GM12801 (cell line): ENCODE data around the gene SLC9A8.

ENCODE experiments used
- TF ChIP-seq, protein P1 (sequence below): IDR thresholded peaks from one replicate; pipeline ENCODE4 v1.5.1; 2011; ENCODE audit warnings: control low read depth; ENCODE audit not compliant: insufficient read length; ENCODE audit errors: extremely low read depth

Gene SLC9A8

DNA sequence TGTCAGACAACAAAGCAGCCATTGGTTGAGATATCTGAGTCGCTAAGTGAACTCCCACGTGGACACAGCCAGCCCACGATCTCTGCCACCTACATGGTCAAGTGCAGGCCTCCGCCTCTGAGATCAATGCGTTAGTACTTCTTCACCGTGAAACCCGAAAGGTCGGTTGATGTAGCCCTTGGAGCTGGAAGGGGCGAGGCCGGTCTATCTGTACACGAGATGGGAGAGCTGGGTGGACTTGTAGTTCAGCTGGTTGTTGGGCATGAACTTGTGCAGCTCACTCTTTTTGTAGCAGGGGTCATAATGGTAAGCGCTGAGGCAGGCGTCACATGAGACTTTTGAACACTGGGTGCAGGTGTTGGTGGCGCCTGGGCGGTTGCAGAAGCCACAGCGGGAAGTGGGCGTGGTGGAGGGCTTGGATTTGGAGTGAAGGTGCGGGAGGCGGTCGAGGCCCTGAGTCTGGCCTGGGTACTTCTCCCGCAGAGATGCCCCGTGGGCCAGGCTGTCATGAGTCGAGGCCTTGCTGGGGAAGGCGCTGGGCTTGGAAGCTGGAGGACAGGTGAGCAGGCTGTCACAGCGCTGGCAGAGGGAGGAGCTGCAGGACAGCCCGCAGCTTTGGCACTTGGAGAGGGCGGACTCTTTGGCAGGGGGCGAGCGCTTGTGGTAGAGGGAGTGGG is 92.9 kb downstream of the SLC9A8 start:
- TF ChIP-seq, protein P1, sequence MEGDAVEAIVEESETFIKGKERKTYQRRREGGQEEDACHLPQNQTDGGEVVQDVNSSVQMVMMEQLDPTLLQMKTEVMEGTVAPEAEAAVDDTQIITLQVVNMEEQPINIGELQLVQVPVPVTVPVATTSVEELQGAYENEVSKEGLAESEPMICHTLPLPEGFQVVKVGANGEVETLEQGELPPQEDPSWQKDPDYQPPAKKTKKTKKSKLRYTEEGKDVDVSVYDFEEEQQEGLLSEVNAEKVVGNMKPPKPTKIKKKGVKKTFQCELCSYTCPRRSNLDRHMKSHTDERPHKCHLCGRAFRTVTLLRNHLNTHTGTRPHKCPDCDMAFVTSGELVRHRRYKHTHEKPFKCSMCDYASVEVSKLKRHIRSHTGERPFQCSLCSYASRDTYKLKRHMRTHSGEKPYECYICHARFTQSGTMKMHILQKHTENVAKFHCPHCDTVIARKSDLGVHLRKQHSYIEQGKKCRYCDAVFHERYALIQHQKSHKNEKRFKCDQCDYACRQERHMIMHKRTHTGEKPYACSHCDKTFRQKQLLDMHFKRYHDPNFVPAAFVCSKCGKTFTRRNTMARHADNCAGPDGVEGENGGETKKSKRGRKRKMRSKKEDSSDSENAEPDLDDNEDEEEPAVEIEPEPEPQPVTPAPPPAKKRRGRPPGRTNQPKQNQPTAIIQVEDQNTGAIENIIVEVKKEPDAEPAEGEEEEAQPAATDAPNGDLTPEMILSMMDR, result no peak

DNA sequence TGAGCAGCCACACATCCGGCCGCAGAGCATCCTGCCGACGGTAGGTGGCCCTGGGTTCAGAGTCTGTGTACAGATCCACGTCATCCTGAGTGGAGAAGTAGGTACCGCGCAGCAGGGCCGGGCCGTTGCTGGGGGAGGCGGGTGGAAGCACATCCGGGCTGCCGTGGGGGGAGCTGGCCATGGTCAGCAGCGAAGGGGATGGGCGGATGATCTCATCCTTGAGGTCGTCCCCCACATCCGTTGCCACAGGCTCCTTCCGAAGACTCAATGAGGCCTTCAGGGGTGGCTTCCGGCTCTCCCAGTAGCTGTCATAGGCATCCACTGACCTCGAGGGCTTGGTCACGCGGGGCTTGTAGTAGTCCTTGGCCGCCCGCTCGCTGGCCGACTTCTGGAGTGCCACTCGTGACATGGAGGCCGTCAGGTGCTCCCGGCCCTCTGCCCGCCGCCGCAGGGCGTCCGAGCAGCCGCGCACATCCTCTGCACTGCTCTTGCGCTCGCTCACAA is 93.5 kb downstream of the SLC9A8 start:
- TF ChIP-seq, protein P1, result no peak

DNA sequence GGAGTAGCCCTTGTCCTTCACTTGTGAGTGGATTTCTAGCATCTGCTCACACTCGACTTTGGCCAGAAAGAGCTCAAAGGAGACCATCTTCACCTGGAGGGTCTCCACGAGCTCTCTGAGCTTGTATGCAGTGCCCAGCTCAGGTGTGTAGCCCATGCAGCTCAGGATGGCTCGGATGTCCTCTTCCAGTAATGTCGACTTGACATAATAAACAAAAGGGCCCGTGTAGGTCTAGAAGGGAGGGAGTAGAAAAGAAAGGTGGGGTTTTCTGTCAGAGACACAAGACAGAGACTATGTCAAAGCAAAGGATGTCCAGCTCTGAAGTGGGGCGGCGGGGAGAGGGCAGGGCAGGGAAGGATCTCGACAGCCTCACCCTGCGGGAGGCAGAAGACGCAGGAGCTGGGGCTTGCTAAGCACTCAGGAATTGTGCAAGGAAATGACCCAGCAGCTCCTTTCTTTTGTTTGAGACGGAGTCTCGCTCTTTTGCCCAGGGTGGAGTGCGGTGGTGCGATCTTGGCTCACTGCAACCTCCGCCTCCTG is 94.1 kb downstream of the SLC9A8 start:
- TF ChIP-seq, protein P1, result no peak

DNA sequence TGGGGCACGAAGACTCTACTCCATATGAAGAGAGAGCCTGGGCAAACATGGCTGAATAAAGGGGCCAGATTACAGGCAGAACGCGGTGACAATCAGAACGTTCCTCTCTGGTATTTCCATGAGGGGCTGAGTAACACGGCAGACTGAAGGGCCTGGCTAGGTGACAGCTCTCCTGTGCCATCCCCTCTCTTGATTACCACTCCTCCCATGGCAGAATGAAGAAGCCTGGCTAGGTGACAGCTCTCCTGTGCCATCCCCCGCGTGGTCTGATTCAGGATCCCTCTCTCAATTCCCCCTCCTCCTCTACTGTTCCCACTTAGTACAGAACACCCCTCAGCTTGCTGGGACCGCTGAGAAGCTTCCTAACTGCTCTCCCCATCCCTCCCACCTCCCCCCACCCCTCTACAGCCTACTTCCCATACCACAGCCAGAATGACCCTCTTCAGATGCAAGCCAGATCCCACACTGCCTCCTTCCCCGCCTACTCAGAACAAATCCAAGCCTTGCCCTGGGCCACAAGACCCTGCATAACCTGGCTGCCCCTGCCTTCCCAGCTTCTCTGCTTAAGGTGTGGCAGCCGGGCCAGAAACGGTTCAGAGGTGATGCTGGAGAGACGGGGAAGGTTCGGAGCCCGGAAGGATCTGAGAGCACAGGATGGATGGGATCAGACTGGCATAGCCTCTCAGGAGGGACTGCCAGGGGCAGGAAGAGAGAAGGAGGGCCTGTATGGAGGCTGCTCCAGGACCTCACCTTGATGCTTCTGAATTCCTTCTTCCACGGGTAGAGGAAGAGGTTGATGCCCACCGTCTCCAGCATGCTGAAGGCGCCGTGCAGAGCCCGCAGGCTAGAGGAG is 95.0 kb downstream of the SLC9A8 start:
- TF ChIP-seq, protein P1, result no peak

DNA sequence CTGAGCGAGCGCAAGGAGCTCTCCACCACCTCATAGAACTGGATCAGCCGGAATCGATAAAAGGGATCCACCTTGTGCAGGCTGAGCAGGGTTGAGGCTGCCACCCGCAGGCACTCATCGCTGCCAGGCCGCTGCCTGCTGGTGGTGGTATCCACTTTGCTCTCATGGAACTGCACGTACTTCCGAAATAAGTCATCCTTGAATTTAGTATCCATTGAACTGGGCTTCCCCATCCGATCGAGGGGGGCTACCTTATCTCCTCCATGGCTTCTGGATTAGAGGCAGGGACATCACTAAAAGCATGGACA is 95.6 kb downstream of the SLC9A8 start:
- TF ChIP-seq, protein P1, result no peak

DNA sequence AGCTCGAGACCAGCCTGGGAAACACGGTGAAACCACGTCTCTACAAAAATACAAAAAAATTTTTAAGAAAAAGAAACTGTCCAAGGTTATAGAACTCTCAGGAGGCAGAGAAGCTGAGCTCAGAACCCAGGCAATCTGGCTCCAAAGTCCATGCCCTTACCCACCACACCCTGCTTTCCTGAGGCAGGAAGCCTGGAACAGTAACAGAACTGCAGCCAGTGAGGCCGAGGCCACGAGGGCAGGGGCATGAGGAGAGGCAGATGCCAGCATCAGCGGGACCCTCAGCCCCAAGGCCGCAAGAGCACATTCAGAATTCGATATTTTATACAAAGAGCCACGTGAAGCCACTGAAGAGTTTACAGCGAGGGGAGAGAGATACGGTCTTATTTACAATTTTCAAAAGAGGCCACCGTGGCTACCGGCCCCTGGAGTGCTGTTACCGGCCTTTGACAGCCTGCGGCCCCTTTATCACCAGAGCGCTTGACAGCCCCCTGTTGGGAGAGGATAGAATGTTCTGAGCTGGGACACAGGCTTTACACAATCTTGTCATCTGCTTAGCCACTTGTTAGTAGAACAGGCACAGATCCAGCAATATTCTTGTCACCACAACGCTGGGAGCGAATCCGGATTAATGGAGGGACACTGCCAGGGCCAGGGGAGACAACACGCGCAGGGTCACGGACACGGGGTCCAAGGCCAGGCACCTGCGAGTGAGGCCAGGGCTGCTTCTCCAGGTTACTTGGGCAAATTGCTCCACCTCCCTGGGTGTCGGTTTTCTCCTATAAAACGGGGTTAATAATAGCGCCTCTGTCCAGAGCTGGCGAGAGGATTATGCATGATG is 97.1 kb downstream of the SLC9A8 start:
- TF ChIP-seq, protein P1, result no peak

DNA sequence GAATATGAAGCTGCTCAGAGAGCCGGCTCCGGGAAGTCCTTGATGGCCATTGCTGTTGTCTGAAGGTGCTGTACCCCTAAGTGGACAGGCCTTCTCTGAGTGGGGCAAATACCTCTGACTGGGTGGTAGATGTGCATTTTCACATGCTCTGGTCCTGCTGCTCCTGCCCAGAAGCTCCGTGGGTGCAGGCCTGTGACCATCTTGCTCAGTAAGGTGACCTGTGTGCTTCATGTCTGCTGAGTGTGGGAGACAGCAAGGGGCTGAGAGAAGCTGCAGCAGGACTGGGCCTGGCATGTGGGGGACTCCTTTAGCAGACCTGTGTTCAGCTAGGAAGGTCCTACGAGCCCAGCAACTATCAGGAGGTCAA is 97.7 kb downstream of the SLC9A8 start:
- TF ChIP-seq, protein P1, result no peak
